ENCODE measurements around the gene PRRC2A. TPM values are rescaled to one million over a fixed set of nuclear protein-coding genes. Genes with fewer than 3 reads are reported as not detected.
A peak's percentile ranks its signal among the peaks of the same experiment; 100 is the strongest.

Gene PRRC2A
- 100 to 1,000 TPM; 260 to 285 TPM for total RNA-seq

DNA sequence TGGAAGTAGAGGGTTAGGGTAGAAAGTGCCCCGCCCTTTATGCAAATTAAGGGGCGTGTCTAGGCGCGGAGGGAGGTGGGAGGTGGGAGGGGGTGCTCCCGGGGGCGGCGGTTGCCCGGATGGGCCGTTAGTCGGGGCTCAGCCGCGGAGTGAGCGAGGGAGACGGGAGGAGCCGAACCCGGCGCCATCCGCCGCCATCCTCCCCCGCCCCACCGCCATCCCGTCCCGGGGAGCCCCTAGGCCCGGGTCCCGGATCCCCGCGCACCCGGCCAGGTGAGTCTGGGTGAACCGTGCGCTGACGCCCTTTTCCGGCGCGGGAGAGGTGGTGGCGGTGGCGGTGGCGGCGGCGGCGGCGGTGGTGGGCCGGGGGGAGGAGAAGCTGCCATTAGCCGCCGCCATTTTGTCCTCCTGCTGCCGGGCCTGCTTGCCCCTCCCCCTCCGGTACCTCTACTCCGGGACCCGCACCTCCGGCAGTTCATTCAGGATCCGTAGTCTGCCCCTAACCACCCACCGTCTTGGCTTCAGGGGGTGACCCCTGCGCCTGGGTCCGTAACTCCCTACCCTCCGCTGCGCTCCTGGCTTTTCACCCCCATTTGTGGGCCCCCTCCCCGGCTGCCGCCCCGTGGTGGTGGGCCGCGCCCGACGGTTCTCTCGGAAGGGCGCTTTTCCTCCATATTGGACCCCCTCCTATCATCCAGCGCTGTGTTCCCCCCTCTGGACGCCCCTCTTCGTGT, at the start of gene PRRC2A:
Gene PRRC2A, plus strand, starts transcription at position 130 of the 734 bp plus-strand sequence. CDS start 2,075 bp downstream, outside the sequence.
- no peaks in the 10 kb centered on the region for H3K27me3 Mint-ChIP-seq (ENCODE audit: low read depth)
- peak within 1 kb of the TSS; percentile 85 to 97 for H3K4me3 Mint-ChIP-seq
- peaks cover 51% of the 10 kb centered on the region for H3K4me1 Mint-ChIP-seq (ENCODE audit: low read depth)
- ATAC-seq (replicated peaks in 1 of 2) (peak; percentile 36 to 67), DNase-seq (peak; percentile 85 to 97)
- H3K36me3 Mint-ChIP-seq (ENCODE audit: insufficient read depth in 2 of 2): peaks cover 15 to 32% of the 10 kb centered on the region in 2 donors
- peak within 1 kb of the TSS; percentile 98 for H3K27ac Mint-ChIP-seq
- H3K9me3 Mint-ChIP-seq: no peaks in the 10 kb centered on the region

DNA sequence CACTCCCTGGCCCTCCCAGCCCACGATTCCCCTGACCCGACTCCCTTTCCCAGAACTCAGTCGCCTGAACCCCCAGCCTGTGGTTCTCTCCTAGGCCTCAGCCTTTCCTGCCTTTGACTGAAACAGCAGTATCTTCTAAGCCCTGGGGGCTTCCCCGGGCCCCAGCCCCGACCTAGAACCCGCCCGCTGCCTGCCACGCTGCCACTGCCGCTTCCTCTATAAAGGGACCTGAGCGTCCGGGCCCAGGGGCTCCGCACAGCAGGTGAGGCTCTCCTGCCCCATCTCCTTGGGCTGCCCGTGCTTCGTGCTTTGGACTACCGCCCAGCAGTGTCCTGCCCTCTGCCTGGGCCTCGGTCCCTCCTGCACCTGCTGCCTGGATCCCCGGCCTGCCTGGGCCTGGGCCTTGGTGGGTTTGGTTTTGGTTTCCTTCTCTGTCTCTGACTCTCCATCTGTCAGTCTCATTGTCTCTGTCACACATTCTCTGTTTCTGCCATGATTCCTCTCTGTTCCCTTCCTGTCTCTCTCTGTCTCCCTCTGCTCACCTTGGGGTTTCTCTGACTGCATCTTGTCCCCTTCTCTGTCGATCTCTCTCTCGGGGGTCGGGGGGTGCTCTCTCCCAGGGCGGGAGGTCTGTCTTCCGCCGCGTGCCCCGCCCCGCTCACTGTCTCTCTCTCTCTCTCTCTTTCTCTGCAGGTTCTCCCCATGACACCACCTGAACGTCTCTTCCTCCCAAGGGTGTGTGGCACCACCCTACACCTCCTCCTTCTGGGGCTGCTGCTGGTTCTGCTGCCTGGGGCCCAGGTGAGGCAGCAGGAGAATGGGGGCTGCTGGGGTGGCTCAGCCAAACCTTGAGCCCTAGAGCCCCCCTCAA, 48.2 kb upstream of the PRRC2A start, which contains the start of gene LTA:
Gene LTA, plus strand, starts transcription at position 249 of the 871 bp plus-strand sequence. Its CDS starts 454 bp downstream, at position 703.
- H3K9me3 Mint-ChIP-seq: no peaks in the 10 kb centered on the region
- H3K27me3 Mint-ChIP-seq (ENCODE audit: low read depth): no peaks in the 10 kb centered on the region
- H3K36me3 Mint-ChIP-seq (ENCODE audit: insufficient read depth in 2 of 2): peaks cover 8% of the 10 kb centered on the region in 2 donors
- H3K27ac Mint-ChIP-seq: peak within 1 kb of the TSS; percentile 89
- DNase-seq (peak; percentile 83 to 85), ATAC-seq (replicated peaks in 1 of 2) (peak; percentile 51 to 62)
- peak within 1 kb of the TSS; percentile 92 for H3K4me3 Mint-ChIP-seq
- peaks cover 98% of the 10 kb centered on the region for H3K4me1 Mint-ChIP-seq (ENCODE audit: low read depth)

DNA sequence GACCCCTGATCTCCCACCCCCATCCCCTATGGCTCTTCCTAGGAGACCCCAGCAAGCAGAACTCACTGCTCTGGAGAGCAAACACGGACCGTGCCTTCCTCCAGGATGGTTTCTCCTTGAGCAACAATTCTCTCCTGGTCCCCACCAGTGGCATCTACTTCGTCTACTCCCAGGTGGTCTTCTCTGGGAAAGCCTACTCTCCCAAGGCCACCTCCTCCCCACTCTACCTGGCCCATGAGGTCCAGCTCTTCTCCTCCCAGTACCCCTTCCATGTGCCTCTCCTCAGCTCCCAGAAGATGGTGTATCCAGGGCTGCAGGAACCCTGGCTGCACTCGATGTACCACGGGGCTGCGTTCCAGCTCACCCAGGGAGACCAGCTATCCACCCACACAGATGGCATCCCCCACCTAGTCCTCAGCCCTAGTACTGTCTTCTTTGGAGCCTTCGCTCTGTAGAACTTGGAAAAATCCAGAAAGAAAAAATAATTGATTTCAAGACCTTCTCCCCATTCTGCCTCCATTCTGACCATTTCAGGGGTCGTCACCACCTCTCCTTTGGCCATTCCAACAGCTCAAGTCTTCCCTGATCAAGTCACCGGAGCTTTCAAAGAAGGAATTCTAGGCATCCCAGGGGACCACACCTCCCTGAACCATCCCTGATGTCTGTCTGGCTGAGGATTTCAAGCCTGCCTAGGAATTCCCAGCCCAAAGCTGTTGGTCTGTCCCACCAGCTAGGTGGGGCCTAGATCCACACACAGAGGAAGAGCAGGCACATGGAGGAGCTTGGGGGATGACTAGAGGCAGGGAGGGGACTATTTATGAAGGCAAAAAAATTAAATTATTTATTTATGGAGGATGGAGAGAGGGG, 47.0 kb upstream of the PRRC2A start:
- ATAC-seq (replicated peaks in 1 of 2) (no peak), DNase-seq (no peak)
- peak overlapping the region; percentile 92 for H3K4me3 Mint-ChIP-seq
- peak overlapping the region; percentile 81 for H3K27ac Mint-ChIP-seq
- H3K27me3 Mint-ChIP-seq (ENCODE audit: low read depth): no peaks in the 10 kb centered on the region
- no peaks in the 10 kb centered on the region for H3K9me3 Mint-ChIP-seq
- H3K4me1 Mint-ChIP-seq (ENCODE audit: low read depth): peaks cover 96% of the 10 kb centered on the region
- peaks cover 8% of the 10 kb centered on the region in 2 donors for H3K36me3 Mint-ChIP-seq (ENCODE audit: insufficient read depth in 2 of 2)

DNA sequence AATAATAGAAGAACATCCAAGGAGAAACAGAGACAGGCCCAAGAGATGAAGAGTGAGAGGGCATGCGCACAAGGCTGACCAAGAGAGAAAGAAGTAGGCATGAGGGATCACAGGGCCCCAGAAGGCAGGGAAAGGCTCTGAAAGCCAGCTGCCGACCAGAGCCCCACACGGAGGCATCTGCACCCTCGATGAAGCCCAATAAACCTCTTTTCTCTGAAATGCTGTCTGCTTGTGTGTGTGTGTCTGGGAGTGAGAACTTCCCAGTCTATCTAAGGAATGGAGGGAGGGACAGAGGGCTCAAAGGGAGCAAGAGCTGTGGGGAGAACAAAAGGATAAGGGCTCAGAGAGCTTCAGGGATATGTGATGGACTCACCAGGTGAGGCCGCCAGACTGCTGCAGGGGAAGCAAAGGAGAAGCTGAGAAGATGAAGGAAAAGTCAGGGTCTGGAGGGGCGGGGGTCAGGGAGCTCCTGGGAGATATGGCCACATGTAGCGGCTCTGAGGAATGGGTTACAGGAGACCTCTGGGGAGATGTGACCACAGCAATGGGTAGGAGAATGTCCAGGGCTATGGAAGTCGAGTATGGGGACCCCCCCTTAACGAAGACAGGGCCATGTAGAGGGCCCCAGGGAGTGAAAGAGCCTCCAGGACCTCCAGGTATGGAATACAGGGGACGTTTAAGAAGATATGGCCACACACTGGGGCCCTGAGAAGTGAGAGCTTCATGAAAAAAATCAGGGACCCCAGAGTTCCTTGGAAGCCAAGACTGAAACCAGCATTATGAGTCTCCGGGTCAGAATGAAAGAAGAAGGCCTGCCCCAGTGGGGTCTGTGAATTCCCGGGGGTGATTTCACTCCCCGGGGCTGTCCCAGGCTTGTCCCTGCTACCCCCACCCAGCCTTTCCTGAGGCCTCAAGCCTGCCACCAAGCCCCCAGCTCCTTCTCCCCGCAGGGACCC, 46.1 kb upstream of the PRRC2A start:
- H3K36me3 Mint-ChIP-seq (ENCODE audit: insufficient read depth in 2 of 2): peaks cover 8% of the 10 kb centered on the region in 2 donors
- peak overlapping the region; percentile 81 for H3K27ac Mint-ChIP-seq
- H3K4me3 Mint-ChIP-seq: peak overlapping the region; percentile 92
- no peaks in the 10 kb centered on the region for H3K9me3 Mint-ChIP-seq
- DNase-seq: peak in 1 of 2 donors; percentile 62
- H3K4me1 Mint-ChIP-seq (ENCODE audit: low read depth): peaks cover 96% of the 10 kb centered on the region
- H3K27me3 Mint-ChIP-seq (ENCODE audit: low read depth): no peaks in the 10 kb centered on the region
- peak in 1 of 2 donors; percentile 3 for ATAC-seq (replicated peaks in 1 of 2)

DNA sequence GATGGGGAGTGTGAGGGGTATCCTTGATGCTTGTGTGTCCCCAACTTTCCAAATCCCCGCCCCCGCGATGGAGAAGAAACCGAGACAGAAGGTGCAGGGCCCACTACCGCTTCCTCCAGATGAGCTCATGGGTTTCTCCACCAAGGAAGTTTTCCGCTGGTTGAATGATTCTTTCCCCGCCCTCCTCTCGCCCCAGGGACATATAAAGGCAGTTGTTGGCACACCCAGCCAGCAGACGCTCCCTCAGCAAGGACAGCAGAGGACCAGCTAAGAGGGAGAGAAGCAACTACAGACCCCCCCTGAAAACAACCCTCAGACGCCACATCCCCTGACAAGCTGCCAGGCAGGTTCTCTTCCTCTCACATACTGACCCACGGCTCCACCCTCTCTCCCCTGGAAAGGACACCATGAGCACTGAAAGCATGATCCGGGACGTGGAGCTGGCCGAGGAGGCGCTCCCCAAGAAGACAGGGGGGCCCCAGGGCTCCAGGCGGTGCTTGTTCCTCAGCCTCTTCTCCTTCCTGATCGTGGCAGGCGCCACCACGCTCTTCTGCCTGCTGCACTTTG, 45.1 kb upstream of the PRRC2A start, which contains the start of gene TNF:
Gene TNF, plus strand, starts transcription at position 231 of the 567 bp plus-strand sequence. Its CDS starts 177 bp downstream, at position 408.
- H3K4me3 Mint-ChIP-seq: peak within 1 kb of the TSS; percentile 92
- H3K27ac Mint-ChIP-seq: peak within 1 kb of the TSS; percentile 89
- peaks cover 96% of the 10 kb centered on the region for H3K4me1 Mint-ChIP-seq (ENCODE audit: low read depth)
- no peaks in the 10 kb centered on the region for H3K9me3 Mint-ChIP-seq
- DNase-seq: peak; percentile 78
- no peaks in the 10 kb centered on the region for H3K27me3 Mint-ChIP-seq (ENCODE audit: low read depth)
- peaks cover 8% of the 10 kb centered on the region in 2 donors for H3K36me3 Mint-ChIP-seq (ENCODE audit: insufficient read depth in 2 of 2)
- ATAC-seq (replicated peaks in 1 of 2): peak; percentile 13 to 25

DNA sequence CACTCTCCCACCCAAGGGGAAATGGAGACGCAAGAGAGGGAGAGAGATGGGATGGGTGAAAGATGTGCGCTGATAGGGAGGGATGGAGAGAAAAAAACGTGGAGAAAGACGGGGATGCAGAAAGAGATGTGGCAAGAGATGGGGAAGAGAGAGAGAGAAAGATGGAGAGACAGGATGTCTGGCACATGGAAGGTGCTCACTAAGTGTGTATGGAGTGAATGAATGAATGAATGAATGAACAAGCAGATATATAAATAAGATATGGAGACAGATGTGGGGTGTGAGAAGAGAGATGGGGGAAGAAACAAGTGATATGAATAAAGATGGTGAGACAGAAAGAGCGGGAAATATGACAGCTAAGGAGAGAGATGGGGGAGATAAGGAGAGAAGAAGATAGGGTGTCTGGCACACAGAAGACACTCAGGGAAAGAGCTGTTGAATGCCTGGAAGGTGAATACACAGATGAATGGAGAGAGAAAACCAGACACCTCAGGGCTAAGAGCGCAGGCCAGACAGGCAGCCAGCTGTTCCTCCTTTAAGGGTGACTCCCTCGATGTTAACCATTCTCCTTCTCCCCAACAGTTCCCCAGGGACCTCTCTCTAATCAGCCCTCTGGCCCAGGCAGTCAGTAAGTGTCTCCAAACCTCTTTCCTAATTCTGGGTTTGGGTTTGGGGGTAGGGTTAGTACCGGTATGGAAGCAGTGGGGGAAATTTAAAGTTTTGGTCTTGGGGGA, 44.4 kb upstream of the PRRC2A start:
- H3K27ac Mint-ChIP-seq: peak overlapping the region; percentile 89
- H3K4me3 Mint-ChIP-seq: peak overlapping the region; percentile 92
- H3K4me1 Mint-ChIP-seq (ENCODE audit: low read depth): peaks cover 94% of the 10 kb centered on the region
- ATAC-seq (replicated peaks in 1 of 2) (no peak), DNase-seq (no peak)
- H3K27me3 Mint-ChIP-seq (ENCODE audit: low read depth): no peaks in the 10 kb centered on the region
- H3K36me3 Mint-ChIP-seq (ENCODE audit: insufficient read depth in 2 of 2): peaks cover 9 to 10% of the 10 kb centered on the region in 2 donors
- H3K9me3 Mint-ChIP-seq: no peaks in the 10 kb centered on the region

DNA sequence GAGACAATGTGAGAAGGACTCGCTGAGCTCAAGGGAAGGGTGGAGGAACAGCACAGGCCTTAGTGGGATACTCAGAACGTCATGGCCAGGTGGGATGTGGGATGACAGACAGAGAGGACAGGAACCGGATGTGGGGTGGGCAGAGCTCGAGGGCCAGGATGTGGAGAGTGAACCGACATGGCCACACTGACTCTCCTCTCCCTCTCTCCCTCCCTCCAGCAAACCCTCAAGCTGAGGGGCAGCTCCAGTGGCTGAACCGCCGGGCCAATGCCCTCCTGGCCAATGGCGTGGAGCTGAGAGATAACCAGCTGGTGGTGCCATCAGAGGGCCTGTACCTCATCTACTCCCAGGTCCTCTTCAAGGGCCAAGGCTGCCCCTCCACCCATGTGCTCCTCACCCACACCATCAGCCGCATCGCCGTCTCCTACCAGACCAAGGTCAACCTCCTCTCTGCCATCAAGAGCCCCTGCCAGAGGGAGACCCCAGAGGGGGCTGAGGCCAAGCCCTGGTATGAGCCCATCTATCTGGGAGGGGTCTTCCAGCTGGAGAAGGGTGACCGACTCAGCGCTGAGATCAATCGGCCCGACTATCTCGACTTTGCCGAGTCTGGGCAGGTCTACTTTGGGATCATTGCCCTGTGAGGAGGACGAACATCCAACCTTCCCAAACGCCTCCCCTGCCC, 43.5 kb upstream of the PRRC2A start:
- Mint-ChIP-seq H3K9me3 (no peaks in the 10 kb centered on the region), H3K27ac (peak overlapping the region; percentile 89), H3K4me1 (ENCODE audit: low read depth) (peaks cover 94% of the 10 kb centered on the region), H3K4me3 (peak overlapping the region; percentile 92), H3K27me3 (ENCODE audit: low read depth) (no peaks in the 10 kb centered on the region), H3K36me3 (ENCODE audit: insufficient read depth in 2 of 2) (peaks cover 13 to 16% of the 10 kb centered on the region in 2 donors)
- peak; percentile 58 to 72 for DNase-seq
- ATAC-seq (replicated peaks in 1 of 2): peak in 1 of 2 donors; percentile 14

DNA sequence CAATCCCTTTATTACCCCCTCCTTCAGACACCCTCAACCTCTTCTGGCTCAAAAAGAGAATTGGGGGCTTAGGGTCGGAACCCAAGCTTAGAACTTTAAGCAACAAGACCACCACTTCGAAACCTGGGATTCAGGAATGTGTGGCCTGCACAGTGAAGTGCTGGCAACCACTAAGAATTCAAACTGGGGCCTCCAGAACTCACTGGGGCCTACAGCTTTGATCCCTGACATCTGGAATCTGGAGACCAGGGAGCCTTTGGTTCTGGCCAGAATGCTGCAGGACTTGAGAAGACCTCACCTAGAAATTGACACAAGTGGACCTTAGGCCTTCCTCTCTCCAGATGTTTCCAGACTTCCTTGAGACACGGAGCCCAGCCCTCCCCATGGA, 42.9 kb upstream of the PRRC2A start:
- Mint-ChIP-seq H3K9me3 (no peaks in the 10 kb centered on the region), H3K27me3 (ENCODE audit: low read depth) (no peaks in the 10 kb centered on the region), H3K36me3 (ENCODE audit: insufficient read depth in 2 of 2) (peaks cover 15 to 16% of the 10 kb centered on the region in 2 donors), H3K4me3 (peak overlapping the region; percentile 92), H3K4me1 (ENCODE audit: low read depth) (peaks cover 94% of the 10 kb centered on the region), H3K27ac (no peak overlapping the region)
- DNase-seq: no peak
- ATAC-seq (replicated peaks in 1 of 2): no peak

DNA sequence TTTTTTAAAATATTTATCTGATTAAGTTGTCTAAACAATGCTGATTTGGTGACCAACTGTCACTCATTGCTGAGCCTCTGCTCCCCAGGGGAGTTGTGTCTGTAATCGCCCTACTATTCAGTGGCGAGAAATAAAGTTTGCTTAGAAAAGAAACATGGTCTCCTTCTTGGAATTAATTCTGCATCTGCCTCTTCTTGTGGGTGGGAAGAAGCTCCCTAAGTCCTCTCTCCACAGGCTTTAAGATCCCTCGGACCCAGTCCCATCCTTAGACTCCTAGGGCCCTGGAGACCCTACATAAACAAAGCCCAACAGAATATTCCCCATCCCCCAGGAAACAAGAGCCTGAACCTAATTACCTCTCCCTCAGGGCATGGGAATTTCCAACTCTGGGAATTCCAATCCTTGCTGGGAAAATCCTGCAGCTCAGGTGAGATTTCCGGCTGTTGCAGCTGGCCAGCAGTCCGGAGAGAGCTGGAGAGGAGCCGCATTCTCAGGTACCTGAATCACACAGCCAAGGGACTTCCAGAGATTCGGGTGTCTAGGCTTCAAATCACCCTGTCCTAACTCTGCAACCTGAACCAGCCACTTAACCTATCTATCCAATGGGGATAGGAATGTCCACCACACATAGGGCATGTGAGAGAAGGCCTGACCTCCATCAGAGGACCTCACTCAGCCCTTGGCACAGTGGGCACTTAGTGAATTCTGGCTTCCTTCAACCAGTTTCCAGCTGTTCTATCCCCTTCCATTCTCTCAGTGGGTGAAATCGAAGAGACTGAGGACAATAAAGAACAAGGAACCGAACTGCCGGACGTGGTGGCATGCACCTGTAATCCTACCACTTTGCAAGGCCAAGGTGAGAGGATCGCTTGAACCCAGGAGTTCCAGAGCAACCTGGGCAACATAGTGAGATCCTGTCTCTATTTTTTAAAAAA, 42.1 kb upstream of the PRRC2A start:
- Mint-ChIP-seq H3K9me3 (no peaks in the 10 kb centered on the region), H3K36me3 (ENCODE audit: insufficient read depth in 2 of 2) (peaks cover 16 to 17% of the 10 kb centered on the region in 2 donors), H3K27ac (peak overlapping the region; percentile 92), H3K4me3 (peak overlapping the region; percentile 66 to 100), H3K4me1 (ENCODE audit: low read depth) (peaks cover 93% of the 10 kb centered on the region), H3K27me3 (ENCODE audit: low read depth) (no peaks in the 10 kb centered on the region)
- DNase-seq (no peak), ATAC-seq (replicated peaks in 1 of 2) (no peak)

DNA sequence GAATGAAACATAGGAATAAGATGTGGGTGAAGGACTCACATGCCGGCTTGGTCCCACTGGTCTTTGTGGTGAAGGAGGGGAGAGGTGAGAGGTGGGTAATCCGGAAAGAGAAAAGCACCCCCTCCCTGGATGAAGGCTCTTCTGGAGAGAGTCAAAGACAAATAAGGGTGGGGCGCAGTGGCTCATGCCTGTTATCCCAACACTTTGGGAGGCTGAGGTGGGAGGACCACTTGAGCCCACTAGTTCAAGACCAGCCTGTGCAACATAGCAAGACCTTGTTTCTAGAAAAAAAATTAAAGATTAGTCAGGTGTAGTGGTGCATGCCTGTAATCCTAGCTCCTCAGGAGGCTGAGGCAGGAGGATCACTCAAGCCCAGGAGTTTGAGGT, 41.4 kb upstream of the PRRC2A start:
- no peaks in the 10 kb centered on the region for H3K9me3 Mint-ChIP-seq
- H3K36me3 Mint-ChIP-seq (ENCODE audit: insufficient read depth in 2 of 2): peaks cover 16 to 17% of the 10 kb centered on the region in 2 donors
- peaks cover 93% of the 10 kb centered on the region for H3K4me1 Mint-ChIP-seq (ENCODE audit: low read depth)
- peak overlapping the region; percentile 92 for H3K27ac Mint-ChIP-seq
- H3K4me3 Mint-ChIP-seq: peak overlapping the region; percentile 66 to 100
- ATAC-seq (replicated peaks in 1 of 2): no peak
- no peak for DNase-seq
- no peaks in the 10 kb centered on the region for H3K27me3 Mint-ChIP-seq (ENCODE audit: low read depth)
